Right lobe of liver (tissue), 4 donors: Measurements from ENCODE around the gene ATG7.

Source experiments
- CTCF ChIP-seq, 4 donors: fragments of 200-600 bp in 3 of 4; fragments of 450-650 bp in 1 of 4; IDR thresholded peaks; one replicate each; pipeline versions ENCODE4 v1.5.1 to v1.8.0; 2016 to 2022; ENCODE audit warnings: antibody characterized with exemption in 4 of 4, mild to moderate bottlenecking in 2 of 4
- POLR2A ChIP-seq: fragments of 450-650 bp; IDR thresholded peaks from one replicate; pipeline ENCODE4 v1.6.1; 2017; ENCODE audit warnings: antibody characterized with exemption, mild to moderate bottlenecking
- donor health status: DM: no; HTN: no; CAD: no.
- donor health status: DM: no; HTN: no; CAD: no.
- donor health status: DM: no; HTN: yes; CAD: no.

GRCh38 chr3:11438646-11439045 lies 166.4 kb downstream of the ATG7 start:
- TF ChIP-seq POLR2A = no peak
- no peak for TF ChIP-seq CTCF (IDR thresholded peaks at IDR 0.05)
